DOHH2 (cell line): ENCODE measurements around the gene LGALS7.

Experiments used
- H3F3A ChIP-seq: fragments of 200-600 bp; sonication (generic), shearing (Covaris generic); 2 replicates; pipeline ENCODE4 v1.6.0; 2016; ENCODE audit warnings: antibody characterized with exemption, mild to moderate bottlenecking; ENCODE audit not compliant: control insufficient read depth, insufficient read depth
- H3K27ac ChIP-seq: fragments of 200-600 bp; sonication (generic); 2 replicates; pipeline ENCODE4 v1.5.1; 2014; ENCODE audit warnings: low read depth, mild to moderate bottlenecking, low read length, moderate library complexity
- H3K27me3 ChIP-seq: fragments of 200-600 bp; sonication (generic); 2 replicates; pipeline ENCODE4 v1.6.1; 2014; ENCODE audit warnings: mild to moderate bottlenecking, low read length, mixed read lengths; ENCODE audit not compliant: control insufficient read depth
- H3K36me3 ChIP-seq: fragments of 200-600 bp; sonication (generic); 2 replicates; pipeline ENCODE4 v1.6.1; 2014; ENCODE audit warnings: mild to moderate bottlenecking, low read length, moderate library complexity, mixed read lengths; ENCODE audit not compliant: control insufficient read depth
- H3K4me1 ChIP-seq: fragments of 200-600 bp; sonication (generic); 2 replicates; pipeline ENCODE4 v1.6.1; 2014; ENCODE audit warnings: mild to moderate bottlenecking, low read length, mixed read lengths; ENCODE audit not compliant: control insufficient read depth
- H3K4me2 ChIP-seq: fragments of 200-600 bp; sonication (generic); 2 replicates; pipeline ENCODE4 v1.6.0; 2014; ENCODE audit warnings: mild to moderate bottlenecking, low read length, moderate library complexity
- H3K4me3 ChIP-seq: fragments of 200-600 bp; sonication (generic); 2 replicates; pipeline ENCODE4 v1.5.1; 2014; ENCODE audit warnings: mild to moderate bottlenecking, low read length, mixed read lengths
- H3K79me2 ChIP-seq: fragments of 200-600 bp; sonication (generic); 2 replicates; pipeline ENCODE4 v1.6.1; 2014; ENCODE audit warnings: mild to moderate bottlenecking, low read length, mixed read lengths; ENCODE audit not compliant: control insufficient read depth
- H3K9me2 ChIP-seq: fragments of 200-600 bp; sonication (generic); replicated peaks from 2 replicates; pipeline ENCODE4 v1.6.1; 2014; ENCODE audit warnings: mild to moderate bottlenecking, low read length, mixed read lengths; ENCODE audit not compliant: control insufficient read depth
- H3K9me3 ChIP-seq: fragments of 200-600 bp; sonication (generic); 2 replicates; pipeline ENCODE4 v1.6.1; 2014; ENCODE audit warnings: antibody characterized with exemption, low read length, mixed read lengths; ENCODE audit not compliant: control insufficient read depth, insufficient read depth
- H4K20me1 ChIP-seq: fragments of 200-600 bp; sonication (generic); 2 replicates; pipeline ENCODE4 v1.6.0; 2014; ENCODE audit warnings: low read depth, mild to moderate bottlenecking, antibody characterized with exemption, low read length, moderate library complexity; ENCODE audit not compliant: control insufficient read depth, insufficient read depth
- CTCF ChIP-seq: fragments of 200-600 bp; sonication (generic); IDR thresholded peaks from one replicate; pipeline ENCODE4 v1.5.1; 2014; ENCODE audit warnings: antibody characterized with exemption, mild to moderate bottlenecking, low read depth, low read length; ENCODE audit not compliant: poor library complexity, severe bottlenecking
- EZH2phosphoT487 ChIP-seq: fragments of 200-600 bp; sonication (generic); IDR thresholded peaks from 2 replicates; pipeline ENCODE4 v1.6.1; 2017; ENCODE audit warnings: borderline replicate concordance, mild to moderate bottlenecking, antibody characterized with exemption, low read length, moderate library complexity, mixed read lengths

The LGALS7 gene

GRCh38 chr19:38727868-38728660 is 45.3 kb downstream of the LGALS7 start:
- no peak for TF ChIP-seq CTCF
- TF ChIP-seq EZH2phosphoT487, result no peak
- H3K4me3 ChIP-seq, result no peak overlapping the region
- H3K4me2 ChIP-seq, result no peak overlapping the region
- no peak overlapping the region for H3K27ac ChIP-seq
- no peaks in the 10 kb centered on the region for H3K4me1 ChIP-seq
- no peaks in the 10 kb centered on the region for H3K9me3 ChIP-seq
- H4K20me1 ChIP-seq, result peaks cover 4% of the 10 kb centered on the region; the same call in 1 of the 2 replicates
- no peaks in the 10 kb centered on the region for H3K27me3 ChIP-seq
- no peaks in the 10 kb centered on the region for H3F3A ChIP-seq
- H3K9me2 ChIP-seq, result no peaks in the 10 kb centered on the region
- no peaks in the 10 kb centered on the region for H3K79me2 ChIP-seq
- peaks cover 58% of the 10 kb centered on the region for H3K36me3 ChIP-seq

- Histone ChIP-seq H3K4me2 (no peak overlapping the region), H3K27ac (no peak overlapping the region), H3K9me3 (no peaks in the 10 kb centered on the region), H4K20me1 (peaks cover 4% of the 10 kb centered on the region; the same call in 1 of the 2 replicates), H3F3A (no peaks in the 10 kb centered on the region), H3K9me2 (no peaks in the 10 kb centered on the region), H3K27me3 (no peaks in the 10 kb centered on the region), H3K4me1 (no peaks in the 10 kb centered on the region), H3K4me3 (no peak overlapping the region), H3K79me2 (no peaks in the 10 kb centered on the region), H3K36me3 (peaks cover 64% of the 10 kb centered on the region)
- no peak for TF ChIP-seq EZH2phosphoT487
- TF ChIP-seq CTCF, result no peak
Observed at GRCh38 chr19:38727306-38727867, 45.9 kb downstream of the LGALS7 start.

- no peak overlapping the region for H3K27ac ChIP-seq
- H3K4me1 ChIP-seq, result no peaks in the 10 kb centered on the region
- H3F3A ChIP-seq, result no peaks in the 10 kb centered on the region
- H3K4me2 ChIP-seq, result no peak overlapping the region
- TF ChIP-seq EZH2phosphoT487 (no peak), CTCF (no peak)
- H4K20me1 ChIP-seq, result peaks cover 4% of the 10 kb centered on the region; the same call in 1 of the 2 replicates
- no peaks in the 10 kb centered on the region for H3K27me3 ChIP-seq
- peaks cover 66% of the 10 kb centered on the region for H3K36me3 ChIP-seq
- H3K9me2 ChIP-seq, result no peaks in the 10 kb centered on the region
- no peak overlapping the region for H3K4me3 ChIP-seq
- no peaks in the 10 kb centered on the region for H3K9me3 ChIP-seq
- H3K79me2 ChIP-seq, result no peaks in the 10 kb centered on the region
Observed at GRCh38 chr19:38726761-38727301, 46.5 kb downstream of the LGALS7 start.
